WI38 (cell line): Measurements from ENCODE around the gene CCZ1B.
"Not testable (repeated sequence)": the region's sequence is repeated elsewhere in the genome, so short reads cannot be mapped to it uniquely, and the experiment has no call there.

Experiments
- H3K4me3 ChIP-seq: 2 replicates; pipeline ENCODE4 v1.5.1; 2011; ENCODE audit warnings: low read depth, mild to moderate bottlenecking, control low read depth, low read length

CCZ1B gene

DNA sequence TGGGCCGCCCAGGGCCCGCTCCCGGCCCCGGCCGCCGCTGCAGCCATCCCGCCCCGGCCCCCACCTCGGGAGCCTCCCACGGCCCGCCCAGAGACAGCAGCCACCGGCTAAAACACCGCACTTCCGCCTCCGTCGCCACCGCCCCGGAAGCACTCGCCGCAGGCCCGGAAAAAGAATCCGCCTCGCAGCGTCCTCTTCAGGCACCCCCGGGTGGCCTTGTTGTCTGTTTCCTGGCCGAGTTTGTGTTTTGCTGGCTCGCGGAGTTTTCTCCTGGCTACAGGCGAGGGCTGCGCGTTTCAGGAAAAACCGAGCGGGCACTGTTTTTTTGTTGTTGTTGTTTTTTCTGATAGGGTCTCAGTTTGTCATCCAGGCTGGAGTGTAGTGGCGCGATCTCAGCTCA lies at the start of gene CCZ1B:
TSS of gene CCZ1B (minus strand) at position 125 of the 400 bp plus-strand sequence. CDS start at position 47, 78 bp downstream.
- peak within 1 kb of the TSS; percentile 50 for H3K4me3 ChIP-seq

DNA sequence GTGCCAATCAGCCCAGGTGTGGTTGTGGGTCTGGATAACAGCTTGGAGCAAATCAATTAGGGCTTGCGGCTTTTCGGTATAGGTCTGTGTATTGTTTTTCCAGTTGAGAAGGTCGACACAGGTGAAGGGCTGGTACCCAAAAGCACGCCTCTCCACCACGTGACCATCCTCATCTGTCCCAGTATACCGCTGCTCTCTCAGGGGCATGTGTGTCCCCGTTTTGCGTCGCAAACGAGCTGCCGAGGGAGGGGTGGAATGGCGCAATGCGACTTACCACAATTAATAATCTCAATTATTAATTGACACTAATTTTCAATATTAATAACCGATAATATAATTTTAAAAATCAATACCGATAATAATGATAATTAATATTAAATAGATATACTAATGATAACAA lies 48.9 kb upstream of the CCZ1B start:
- not testable (repeated sequence) for H3K4me3 ChIP-seq

DNA sequence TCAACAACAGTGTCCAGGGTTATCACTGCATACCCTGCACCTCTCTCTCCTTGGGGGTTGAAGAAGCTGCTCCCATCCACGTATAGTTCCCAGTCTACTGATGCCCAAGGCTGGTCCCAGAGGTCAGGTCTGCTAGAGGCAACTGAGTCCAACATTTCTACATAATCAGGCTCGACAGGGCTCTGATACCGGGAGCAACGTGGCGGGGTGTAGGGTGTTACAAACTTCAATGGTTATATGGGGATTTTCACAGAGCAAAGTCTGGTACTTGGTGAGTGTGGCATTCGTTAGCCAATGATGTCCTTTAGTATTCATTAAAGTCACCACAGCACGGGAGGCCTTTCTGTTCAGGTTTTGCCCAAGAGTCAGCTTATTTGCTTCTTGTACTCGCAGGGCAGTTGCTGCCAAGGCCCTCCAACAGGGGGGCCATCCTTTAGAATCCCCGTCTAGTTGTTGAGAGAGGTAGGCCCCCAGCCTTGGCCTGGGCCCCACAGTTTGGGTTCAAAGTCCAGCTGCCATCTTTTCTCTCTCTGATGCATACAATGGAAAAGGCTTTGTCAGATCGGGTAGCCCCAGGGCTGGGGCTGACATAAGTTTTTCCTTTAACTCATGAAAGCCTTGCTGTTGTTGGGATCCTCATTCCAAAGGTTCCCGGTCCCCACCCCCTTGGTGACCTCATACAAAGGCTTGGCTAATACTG lies 46.3 kb upstream of the CCZ1B start:
- not testable (repeated sequence) for H3K4me3 ChIP-seq

DNA sequence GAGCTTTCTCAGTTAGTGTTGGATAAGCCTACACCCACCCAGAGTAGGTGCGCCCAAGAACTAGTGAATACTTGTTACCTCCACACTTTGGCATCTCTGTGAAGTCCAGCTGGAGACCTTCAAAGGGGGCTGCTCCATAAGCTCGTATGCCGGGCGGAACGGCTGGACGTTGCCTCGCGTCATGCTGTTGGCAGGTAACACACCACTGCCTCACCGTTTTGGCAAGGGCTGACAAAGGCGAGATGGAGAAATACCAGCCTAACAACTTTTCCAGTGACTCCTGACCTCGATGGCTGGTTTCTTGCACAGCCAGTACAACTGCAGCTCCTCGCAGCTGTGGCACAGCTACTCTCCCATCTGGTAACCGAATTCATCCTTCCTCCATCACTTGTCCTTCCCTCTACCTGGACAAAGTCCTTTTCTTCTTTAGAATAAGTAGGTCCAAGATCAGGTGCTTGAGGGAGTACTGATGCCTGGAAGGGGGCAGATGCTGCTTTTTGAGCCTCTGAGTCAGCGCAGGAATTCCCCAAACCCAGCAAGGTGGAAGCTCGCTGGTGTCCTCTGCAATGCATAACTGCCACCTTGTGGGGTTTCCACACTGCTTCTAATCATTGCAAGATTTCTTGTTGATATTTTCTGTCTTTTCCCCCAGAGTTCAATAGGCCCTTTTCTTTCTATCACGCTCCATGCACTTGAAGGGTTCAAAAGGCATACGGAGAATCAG lies 45.5 kb upstream of the CCZ1B start:
- not testable (repeated sequence) for H3K4me3 ChIP-seq

DNA sequence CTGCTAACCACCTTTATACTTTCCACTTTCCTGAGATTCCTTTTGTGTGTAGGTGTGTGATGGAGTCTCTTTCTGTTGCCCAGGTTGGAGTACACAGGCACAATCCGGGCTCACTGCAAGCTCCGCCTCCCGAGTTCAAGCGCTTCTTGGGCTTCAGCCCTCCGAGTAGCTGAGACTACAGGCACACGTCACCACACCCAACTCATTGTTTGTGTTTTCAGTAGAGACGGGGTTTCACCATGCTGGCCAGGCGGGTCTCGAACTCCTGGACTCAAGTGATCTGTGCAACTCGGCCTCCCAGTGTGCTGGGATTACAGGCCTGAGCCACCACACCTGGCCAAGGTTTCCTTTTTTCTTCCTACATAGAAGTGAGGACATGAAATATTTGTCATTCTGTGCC lies 38.7 kb upstream of the CCZ1B start:
- not testable (repeated sequence) for H3K4me3 ChIP-seq

DNA sequence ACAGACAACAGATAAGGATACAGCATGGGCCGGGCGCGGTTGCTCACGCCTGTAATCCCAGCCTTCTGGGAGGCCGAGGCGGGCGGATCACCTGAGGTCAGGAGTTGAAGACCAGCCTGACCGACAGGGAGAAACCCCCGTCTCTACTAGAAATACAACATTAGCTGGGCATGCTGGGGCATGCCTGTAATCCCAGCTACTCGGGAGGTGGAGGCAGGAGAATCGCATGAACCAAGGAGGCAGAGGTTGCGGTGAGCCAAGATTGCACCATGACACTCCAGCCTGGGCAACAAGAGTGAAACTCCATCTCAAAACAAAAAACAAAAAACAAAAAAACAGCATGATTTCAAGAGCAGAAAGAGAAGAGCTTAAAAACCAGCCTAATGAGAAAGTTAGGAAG lies 38.1 kb upstream of the CCZ1B start:
- not testable (repeated sequence) for H3K4me3 ChIP-seq

DNA sequence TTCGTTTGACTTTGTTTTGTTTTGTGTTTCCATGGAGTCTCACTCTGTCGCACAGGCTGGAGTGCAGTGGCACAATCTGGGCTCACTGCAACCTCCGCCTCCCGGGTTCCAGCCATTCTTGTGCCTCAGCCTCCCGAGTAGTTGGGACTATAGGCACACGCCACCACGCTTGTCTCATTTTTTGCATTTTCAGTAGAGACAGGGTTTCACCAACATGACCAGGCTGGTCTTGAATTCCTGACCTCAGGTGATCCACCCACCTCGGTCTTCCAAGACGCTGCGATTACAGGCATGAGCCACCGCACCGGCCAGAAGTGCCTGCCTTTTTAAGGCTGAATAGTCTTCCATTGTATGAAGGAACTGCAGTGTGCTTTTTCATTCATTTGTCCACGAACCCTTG lies 36.8 kb upstream of the CCZ1B start:
- not testable (repeated sequence) for H3K4me3 ChIP-seq

DNA sequence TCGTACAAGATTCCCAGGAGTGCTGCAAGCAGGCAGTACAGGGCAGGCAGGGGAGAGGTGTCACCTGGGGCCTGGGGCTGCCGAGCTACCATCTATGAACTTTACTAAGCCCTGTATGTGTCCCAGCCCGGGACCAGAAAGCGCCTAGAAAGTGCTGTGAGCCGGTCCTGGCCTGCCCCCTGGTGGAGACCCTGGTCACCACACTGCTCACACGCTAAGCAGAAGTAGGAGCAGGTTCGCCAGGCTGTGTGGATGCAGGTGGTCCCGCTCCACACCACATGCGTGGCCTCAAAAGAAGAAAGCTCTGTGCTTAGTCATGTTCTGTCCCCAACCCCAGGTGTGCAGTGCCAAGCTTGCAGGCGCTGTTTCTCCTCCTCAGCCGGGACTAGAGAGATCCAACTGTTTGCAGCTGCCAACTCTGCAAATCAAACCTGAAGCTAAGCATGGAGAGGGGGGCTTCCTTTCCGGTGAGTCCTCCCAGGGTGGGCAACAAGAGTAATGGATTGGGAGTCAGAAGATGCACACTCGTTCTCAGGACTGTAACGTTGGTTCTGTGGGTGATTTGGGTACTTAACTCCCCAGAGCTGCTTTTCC lies 31.7 kb upstream of the CCZ1B start:
- not testable (repeated sequence) for H3K4me3 ChIP-seq

DNA sequence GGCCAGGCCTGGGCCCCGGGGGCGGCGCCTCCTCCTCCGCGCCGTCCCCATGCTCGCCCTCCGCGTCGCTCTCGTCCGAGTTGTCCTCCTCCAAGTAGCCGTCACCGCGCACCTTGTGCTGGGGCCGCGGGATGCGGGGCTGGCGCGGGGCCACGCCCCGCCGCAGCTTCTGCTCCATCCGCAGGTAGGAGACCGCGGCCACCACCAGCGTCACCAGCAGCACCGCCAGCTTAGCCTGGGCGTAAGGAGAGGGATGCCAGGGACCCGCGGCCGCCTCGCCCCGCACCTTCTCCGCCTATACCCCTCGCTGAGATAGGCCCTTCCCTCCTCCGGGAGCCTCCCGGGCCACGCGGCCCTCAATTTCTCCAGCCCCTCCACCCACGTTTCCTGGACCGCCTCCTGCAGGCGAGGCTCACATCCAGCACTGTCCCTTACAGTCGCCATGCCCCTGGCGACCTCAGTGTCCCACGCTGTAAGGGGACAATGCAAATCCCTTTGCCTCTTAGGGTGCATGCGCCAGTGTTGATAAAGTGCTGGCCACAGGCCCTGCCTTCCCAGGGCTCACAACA lies 29.6 kb upstream of the CCZ1B start:
- H3K4me3 ChIP-seq: not testable (repeated sequence)

DNA sequence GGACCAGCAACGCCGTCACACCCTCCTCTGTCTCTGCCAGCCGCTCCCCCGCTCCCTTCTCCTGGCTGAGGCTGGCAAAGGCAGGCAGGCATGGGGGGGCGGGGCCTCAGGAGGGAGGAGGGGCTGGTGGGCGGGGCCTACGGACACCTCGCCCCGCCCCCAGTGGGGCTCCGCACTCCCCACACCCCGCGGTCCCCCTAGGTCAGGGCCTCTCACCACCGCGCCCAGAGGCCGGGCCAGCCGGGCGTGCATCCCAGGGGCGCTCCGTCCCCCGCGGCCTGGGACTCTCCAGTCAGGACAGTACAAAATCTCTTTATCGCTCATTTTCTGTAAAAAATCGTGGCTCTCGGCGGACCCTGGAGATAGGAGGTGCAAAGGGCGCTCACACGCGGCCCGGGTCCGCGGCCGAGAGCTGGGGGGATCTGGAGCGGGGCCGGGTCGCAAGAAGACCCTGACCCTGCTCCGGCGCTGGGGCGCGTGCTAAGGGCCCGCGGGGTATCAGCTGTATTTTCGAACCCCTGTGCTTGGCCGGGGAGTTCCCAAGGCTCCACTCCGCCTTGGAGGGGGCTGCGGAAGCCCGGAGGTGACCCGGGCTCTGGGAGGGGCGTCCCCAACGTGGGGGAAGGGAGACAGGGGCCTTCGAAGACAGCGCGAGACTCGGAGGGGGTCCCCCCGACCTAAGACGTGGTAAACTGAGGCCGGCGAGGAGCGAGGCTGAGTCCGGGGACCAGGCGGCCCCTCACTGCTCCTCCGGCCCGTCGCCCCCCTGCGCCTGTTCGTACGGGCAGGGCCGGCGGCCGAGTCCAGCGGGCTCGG lies 28.9 kb upstream of the CCZ1B start:
- 0 out of 2 replicates have a peak overlapping the region, but pooled peaks have one; percentile 14 for H3K4me3 ChIP-seq

DNA sequence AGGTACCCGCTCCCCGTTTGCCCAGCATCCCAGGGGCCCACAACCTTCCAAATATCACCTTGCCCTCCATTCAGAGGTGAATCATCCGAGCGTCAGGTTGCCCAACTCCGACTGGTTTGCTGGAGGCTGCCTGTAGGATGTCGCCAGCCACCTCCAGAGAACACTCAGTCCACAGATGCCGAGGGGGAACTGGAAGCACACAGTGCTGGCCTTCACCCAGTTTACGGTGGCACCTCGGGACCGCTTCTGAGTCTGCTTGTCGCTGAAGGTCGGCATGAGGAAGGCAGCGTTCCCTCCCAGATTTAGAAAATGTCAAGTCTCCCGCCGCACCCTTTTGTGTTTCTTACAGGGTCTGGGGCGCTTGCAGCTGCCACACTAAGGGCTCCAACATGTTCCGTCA lies 27.6 kb upstream of the CCZ1B start:
- not testable (repeated sequence) for H3K4me3 ChIP-seq

DNA sequence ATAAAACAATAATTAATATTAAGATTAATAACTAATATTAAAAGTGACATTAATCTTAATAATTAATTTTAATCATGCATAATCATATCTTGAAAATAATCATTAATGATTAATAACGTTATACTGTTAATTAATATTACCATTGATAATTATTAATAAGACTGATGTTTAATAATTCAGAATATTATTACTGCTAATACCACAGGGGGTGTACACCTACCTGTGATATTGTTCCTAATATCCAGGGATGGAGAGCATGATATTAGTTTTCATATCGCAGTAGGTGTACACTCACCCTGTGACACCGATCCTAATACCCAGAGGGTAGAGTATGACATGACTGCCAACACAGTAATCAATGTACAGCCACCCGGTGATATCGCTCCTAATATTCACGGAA lies 23.1 kb upstream of the CCZ1B start:
- not testable (repeated sequence) for H3K4me3 ChIP-seq

DNA sequence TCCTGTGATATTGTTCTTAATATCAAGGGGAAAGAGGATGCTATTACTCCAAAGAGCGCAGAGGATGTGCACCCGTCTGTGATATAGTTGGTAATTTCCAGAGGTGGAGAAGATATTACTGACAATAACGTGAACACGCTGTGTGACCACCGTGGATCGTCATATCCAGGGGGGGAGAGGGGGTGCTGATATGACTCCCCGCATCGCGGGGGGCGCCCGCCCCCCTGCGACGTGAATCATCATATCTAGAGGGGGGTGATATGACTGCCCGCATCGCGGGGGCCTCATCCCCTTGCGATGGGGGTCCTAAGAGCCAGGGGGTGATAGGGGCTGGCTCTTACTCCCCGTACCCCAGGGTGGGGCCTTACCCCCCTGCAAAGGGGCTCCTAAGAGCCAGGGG lies 21.7 kb upstream of the CCZ1B start:
- H3K4me3 ChIP-seq: not testable (repeated sequence)

DNA sequence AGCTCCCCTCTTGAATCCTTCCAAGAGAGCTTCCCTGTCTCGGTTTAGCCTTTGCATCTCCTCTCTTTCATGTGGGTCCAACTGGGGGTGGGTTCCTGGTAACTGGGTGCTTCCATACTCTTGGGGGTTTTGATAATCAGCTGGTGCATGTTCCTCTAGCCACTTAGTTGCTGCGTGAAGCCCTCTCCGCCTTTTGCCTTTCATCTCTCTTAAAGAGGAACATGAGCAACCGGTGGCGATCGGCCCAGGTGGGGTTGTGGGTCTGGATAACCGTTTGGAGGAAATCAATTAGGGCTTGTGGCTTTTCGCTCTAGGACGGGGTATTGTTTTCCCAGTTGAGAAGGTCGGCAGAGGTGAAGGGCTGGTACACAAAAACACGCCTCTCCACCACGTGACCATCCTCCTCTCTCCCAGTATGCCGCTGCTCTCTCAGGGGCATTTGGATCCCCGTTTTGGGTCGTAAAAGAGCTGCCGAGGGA lies 19.9 kb upstream of the CCZ1B start:
- not testable (repeated sequence) for H3K4me3 ChIP-seq

DNA sequence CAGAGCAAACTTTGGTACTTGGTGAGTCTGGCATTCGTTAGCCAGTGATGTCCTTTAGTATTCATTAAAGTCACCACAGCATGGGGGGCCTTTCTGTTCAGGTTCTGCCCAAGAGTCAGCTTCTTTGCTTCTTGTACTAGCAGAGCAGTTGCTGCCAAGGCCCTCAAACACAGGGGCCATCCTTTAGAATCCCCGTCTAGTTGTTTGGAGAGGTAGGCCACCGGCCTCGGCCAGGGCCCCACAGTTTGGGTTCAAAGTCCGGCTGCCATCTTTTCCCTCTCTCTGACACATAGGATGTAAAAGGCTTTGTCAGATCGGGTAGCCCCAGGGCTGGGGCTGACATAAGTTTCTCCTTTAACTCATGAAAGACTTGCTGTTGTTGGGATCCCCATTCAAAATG lies 17.6 kb upstream of the CCZ1B start:
- not testable (repeated sequence) for H3K4me3 ChIP-seq

DNA sequence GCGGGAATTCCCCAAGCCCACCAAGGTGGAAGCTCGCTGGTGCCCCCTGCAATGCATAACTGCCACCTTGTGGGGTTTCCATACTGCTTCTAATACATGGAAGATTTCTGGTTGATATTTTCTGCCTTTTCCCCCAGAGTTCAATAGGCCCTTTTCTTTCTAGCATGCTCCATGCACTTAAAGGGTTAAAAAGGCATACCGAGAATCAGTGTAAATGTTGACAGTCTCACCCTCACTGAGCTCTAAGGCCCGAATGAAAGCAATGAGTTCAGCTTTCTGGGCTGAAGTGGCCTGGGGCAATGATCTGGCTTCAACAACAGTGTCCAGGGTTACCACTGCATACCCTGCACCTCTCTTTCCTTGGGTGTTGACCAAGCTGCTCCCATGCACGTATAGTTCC lies 17.0 kb upstream of the CCZ1B start:
- not testable (repeated sequence) for H3K4me3 ChIP-seq

DNA sequence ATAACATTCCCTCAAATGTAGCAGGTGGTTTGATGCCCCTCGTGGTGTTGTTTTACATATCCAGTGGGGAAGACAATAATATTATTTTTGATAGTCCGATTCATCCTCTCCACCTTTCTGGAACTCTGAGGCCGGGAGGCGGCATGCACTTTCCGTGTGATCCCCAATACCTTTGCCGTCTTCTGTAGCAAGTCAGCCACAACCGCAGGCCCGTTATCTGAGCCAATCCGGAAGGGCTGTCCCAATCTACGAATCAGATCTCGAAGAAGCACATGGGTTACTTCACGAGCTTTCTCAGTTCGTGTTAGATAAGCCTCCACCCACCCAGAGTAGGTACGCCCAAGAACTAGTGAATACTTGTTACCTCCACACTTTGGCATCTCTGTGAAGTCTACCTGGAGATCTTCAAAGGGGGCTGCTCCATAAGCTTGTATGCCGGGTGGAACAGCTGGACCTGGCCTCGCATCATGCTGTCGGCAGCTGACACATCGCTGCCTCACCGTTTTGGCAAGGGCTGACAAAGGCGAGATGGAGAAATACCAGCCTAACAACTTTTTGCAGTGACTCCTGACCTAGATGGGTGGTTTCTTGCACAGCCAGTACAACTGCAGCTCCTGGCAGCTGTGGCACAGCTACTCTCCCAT lies 16.3 kb upstream of the CCZ1B start:
- H3K4me3 ChIP-seq: not testable (repeated sequence)

DNA sequence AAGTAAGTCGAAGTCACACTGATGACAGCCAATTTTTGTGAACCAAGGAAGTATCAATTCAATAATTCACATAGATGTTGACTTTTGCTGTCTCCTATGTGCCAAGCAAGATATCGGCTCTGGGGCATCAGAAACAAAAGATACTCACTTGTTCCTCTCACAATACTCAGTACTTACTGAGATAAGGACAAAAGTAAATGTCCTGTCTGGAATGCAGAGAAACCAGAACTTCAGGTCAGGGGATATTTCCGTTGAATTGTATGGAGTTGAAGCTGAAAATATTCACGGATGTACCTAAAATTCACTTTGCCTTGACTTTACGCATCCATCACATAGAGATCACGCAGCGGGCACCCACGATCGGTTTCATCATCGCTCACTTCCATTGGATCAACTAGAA lies 11.0 kb upstream of the CCZ1B start:
- H3K4me3 ChIP-seq: not testable (repeated sequence)

DNA sequence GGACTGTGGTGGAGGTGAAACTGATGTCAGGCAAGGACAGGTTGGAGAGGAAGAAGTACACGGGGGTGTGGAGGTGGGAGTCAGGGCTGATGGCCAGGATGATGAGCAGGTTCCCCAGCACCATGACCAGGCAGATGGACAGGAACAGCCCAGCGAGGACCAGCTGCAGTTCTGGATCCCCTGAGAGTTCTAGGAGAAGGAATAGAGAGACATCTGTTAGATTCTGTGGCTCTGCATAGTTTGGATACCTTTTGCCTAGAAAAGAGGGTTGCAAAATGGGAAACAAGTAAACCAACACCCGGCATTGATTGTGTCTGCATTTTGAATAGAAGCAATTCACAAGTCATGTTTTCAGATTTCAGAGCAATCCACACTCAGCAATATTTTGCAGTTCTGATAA lies 9.4 kb upstream of the CCZ1B start:
- not testable (repeated sequence) for H3K4me3 ChIP-seq
